Smooth muscle cell (in vitro differentiated cells): ENCODE measurements around the gene EDAR. TPM values are rescaled to one million over a fixed set of nuclear protein-coding genes. Genes with fewer than 3 reads are reported as not detected.

Experiments used
- DNase-seq: peaks from one replicate; lab custom pipeline; 2025; ENCODE audit not compliant: unreplicated experiment; lab: John Stamatoyannopoulos, UW
- H2AFZ ChIP-seq: fragments of 200-600 bp; sonication (generic); 2 replicates; pipeline ENCODE4 v1.6.0; 2016; ENCODE audit warnings: antibody characterized with exemption, low read depth, mild to moderate bottlenecking
- H3F3A ChIP-seq: fragments of 200-600 bp; sonication (generic); 2 replicates; pipeline ENCODE4 v1.6.0; 2017; ENCODE audit warnings: antibody characterized with exemption, low read depth
- H3K27ac ChIP-seq: fragments of 200-600 bp; sonication (generic); 2 replicates; pipeline ENCODE4 v1.5.1; 2016; ENCODE audit warnings: low read depth, mild to moderate bottlenecking
- H3K27me3 ChIP-seq: fragments of 200-600 bp; sonication (generic); 2 replicates; pipeline ENCODE4 v1.6.1; 2016; ENCODE audit warnings: low read depth, mild to moderate bottlenecking
- H3K36me3 ChIP-seq: fragments of 200-600 bp; sonication (generic); 2 replicates; pipeline ENCODE4 v1.5.1; 2016; ENCODE audit warnings: low read depth
- H3K4me1 ChIP-seq: fragments of 200-600 bp; sonication (generic); 2 replicates; pipeline ENCODE4 v1.5.1; 2016; ENCODE audit warnings: low read depth
- H3K4me2 ChIP-seq: fragments of 200-600 bp; sonication (generic); 2 replicates; pipeline ENCODE4 v1.6.0; 2016; ENCODE audit warnings: mild to moderate bottlenecking
- H3K4me3 ChIP-seq: fragments of 200-600 bp; sonication (generic); 2 replicates; pipeline ENCODE4 v1.5.1; 2016; ENCODE audit warnings: mild to moderate bottlenecking
- H3K79me2 ChIP-seq: fragments of 200-600 bp; sonication (generic); 2 replicates; pipeline ENCODE4 v1.6.0; 2016; ENCODE audit warnings: low read depth, mild to moderate bottlenecking
- H3K9ac ChIP-seq: fragments of 200-600 bp; sonication (generic); 2 replicates; pipeline ENCODE4 v1.6.0; 2016; ENCODE audit warnings: low read depth
- H3K9me3 ChIP-seq: fragments of 200-600 bp; sonication (generic); replicated peaks from 2 replicates; pipeline ENCODE4 v1.5.1; 2016; ENCODE audit warnings: low read depth
- H4K20me1 ChIP-seq: fragments of 200-600 bp; sonication (generic); 2 replicates; pipeline ENCODE4 v1.6.0; 2016; ENCODE audit warnings: low read depth
- WGBS: methylation state at CpG from one replicate; pipeline ENCODE4 v1.1.7; 2016; ENCODE audit warnings: low lambda C conversion rate; 5-methylcytosine and 5-hydroxymethylcytosine counted together
- polyA plus RNA-seq: library from polyadenylated mRNA; unstranded; fragments of >200 nt; fragmentation: Nextera tagmentation; extraction: Ambion mirVana; gene quantifications from 2 replicates; pipeline ENCODE4 v1.2.1, GENCODE V29; 2016
- total RNA-seq: library from RNA; depleted of rRNA; stranded (reverse); fragments of >200 nt; gene quantifications from 2 replicates; pipeline ENCODE4 v1.2.3, GENCODE V29; 2014
- TF ChIP-seq, protein P1 (sequence below): fragments of 200-600 bp; sonication (generic); IDR thresholded peaks from 2 replicates; pipeline ENCODE4 v1.5.1; 2017; ENCODE audit warnings: borderline replicate concordance, mild to moderate bottlenecking, antibody characterized with exemption; ENCODE audit not compliant: insufficient read depth, poor library complexity, severe bottlenecking

Gene EDAR
- total and polyA plus RNA-seq, 2 experiments from 2014 or later: 0.09 TPM; not detected in 1

- TF ChIP-seq, protein P1, sequence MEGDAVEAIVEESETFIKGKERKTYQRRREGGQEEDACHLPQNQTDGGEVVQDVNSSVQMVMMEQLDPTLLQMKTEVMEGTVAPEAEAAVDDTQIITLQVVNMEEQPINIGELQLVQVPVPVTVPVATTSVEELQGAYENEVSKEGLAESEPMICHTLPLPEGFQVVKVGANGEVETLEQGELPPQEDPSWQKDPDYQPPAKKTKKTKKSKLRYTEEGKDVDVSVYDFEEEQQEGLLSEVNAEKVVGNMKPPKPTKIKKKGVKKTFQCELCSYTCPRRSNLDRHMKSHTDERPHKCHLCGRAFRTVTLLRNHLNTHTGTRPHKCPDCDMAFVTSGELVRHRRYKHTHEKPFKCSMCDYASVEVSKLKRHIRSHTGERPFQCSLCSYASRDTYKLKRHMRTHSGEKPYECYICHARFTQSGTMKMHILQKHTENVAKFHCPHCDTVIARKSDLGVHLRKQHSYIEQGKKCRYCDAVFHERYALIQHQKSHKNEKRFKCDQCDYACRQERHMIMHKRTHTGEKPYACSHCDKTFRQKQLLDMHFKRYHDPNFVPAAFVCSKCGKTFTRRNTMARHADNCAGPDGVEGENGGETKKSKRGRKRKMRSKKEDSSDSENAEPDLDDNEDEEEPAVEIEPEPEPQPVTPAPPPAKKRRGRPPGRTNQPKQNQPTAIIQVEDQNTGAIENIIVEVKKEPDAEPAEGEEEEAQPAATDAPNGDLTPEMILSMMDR: no peak
- DNase-seq: no peak
- no peaks in the 10 kb centered on the region for H3K27me3 ChIP-seq
- H3K9me3 ChIP-seq: no peaks in the 10 kb centered on the region
- H3K4me3 ChIP-seq: no peak overlapping the region
- no peak overlapping the region for H3K27ac ChIP-seq
- no peak overlapping the region for H2AFZ ChIP-seq
- peaks cover 3% of the 10 kb centered on the region for H3F3A ChIP-seq
- WGBS: 87% methylated on average over 5 of the region's 5 CpGs
- H3K79me2 ChIP-seq: no peaks in the 10 kb centered on the region
- no peaks in the 10 kb centered on the region for H3K36me3 ChIP-seq
- H3K9ac ChIP-seq: no peak overlapping the region
- H3K4me1 ChIP-seq: peaks cover 23% of the 10 kb centered on the region
- no peak overlapping the region for H3K4me2 ChIP-seq
- H4K20me1 ChIP-seq: no peaks in the 10 kb centered on the region
These were observed 39.9 kb upstream of the EDAR start for GRCh38 chr2:109028738-109029489.

DNA sequence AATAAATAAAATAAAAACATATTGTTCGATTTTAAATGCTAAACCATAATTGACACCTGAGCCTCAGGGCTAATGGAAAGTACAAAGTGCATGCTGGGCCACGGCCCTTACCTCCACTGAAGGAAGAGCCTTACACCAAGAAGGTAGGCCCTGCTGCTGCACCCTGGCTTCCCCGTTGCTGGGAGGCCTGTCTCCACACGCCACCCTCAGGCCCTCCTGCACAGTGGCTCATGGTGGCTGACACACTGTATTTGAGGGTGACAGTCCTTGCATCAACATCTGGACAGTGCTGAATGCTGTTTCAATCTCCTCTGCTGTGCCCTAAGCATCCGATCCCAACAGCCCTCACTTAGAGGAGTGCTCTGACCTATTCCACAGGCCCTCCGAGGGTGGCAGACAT lies 39.3 kb upstream of the EDAR start:
- no peak for DNase-seq
- 92% methylated on average over 6 of the region's 6 CpGs for WGBS
- no peak overlapping the region for H2AFZ ChIP-seq
- H3K27ac ChIP-seq: no peak overlapping the region
- no peak overlapping the region for H3K4me3 ChIP-seq
- no peaks in the 10 kb centered on the region for H3K79me2 ChIP-seq
- H3K4me1 ChIP-seq: peaks cover 23% of the 10 kb centered on the region
- peaks cover 3% of the 10 kb centered on the region for H3F3A ChIP-seq
- no peaks in the 10 kb centered on the region for H4K20me1 ChIP-seq
- no peak overlapping the region for H3K9ac ChIP-seq
- no peaks in the 10 kb centered on the region for H3K27me3 ChIP-seq
- TF ChIP-seq, protein P1: no peak
- no peaks in the 10 kb centered on the region for H3K36me3 ChIP-seq
- H3K4me2 ChIP-seq: no peak overlapping the region
- H3K9me3 ChIP-seq: no peaks in the 10 kb centered on the region

DNA sequence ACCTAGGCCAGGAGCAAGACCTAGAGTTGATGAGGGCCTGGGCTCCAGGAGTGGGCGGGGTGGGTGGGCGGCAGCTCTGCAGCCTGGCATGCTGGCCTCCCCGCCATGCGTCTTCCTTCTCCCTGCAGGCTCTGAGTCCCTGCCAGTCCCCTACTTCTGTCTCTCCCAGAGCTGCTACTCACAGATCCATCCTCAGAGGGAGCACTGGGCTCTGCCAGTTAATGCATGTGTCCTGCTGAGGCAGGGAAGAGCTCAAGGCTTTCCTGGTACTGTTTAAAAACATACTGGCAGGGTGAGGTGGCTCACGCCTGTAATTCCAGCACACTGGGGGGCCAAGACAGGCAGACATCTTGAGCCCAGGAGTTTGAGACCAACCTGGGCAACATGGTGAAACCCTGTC lies 38.7 kb upstream of the EDAR start:
- 86% methylated on average over 3 of the region's 5 CpGs for WGBS

More for the DNA sequence above, 38.7 kb upstream of the EDAR start:
- no peak for DNase-seq
- no peaks in the 10 kb centered on the region for H3K9me3 ChIP-seq
- no peaks in the 10 kb centered on the region for H3K27me3 ChIP-seq
- H3K27ac ChIP-seq: no peak overlapping the region
- no peak overlapping the region for H2AFZ ChIP-seq
- H4K20me1 ChIP-seq: no peaks in the 10 kb centered on the region
- TF ChIP-seq, protein P1: no peak
- H3F3A ChIP-seq: peaks cover 3% of the 10 kb centered on the region
- H3K79me2 ChIP-seq: no peaks in the 10 kb centered on the region
- no peak overlapping the region for H3K4me3 ChIP-seq
- no peaks in the 10 kb centered on the region for H3K36me3 ChIP-seq
- H3K4me1 ChIP-seq: peaks cover 23% of the 10 kb centered on the region
- H3K4me2 ChIP-seq: no peak overlapping the region
- H3K9ac ChIP-seq: no peak overlapping the region
